Measurements from ENCODE around the gene GTPBP6. TPM values are rescaled to one million over a fixed set of nuclear protein-coding genes. Genes with fewer than 3 reads are reported as not detected.

GTPBP6 gene
- total RNA-seq, 4 donors from 2014 or later: 25.7 to 35.3 (median 34.0) TPM

DNA sequence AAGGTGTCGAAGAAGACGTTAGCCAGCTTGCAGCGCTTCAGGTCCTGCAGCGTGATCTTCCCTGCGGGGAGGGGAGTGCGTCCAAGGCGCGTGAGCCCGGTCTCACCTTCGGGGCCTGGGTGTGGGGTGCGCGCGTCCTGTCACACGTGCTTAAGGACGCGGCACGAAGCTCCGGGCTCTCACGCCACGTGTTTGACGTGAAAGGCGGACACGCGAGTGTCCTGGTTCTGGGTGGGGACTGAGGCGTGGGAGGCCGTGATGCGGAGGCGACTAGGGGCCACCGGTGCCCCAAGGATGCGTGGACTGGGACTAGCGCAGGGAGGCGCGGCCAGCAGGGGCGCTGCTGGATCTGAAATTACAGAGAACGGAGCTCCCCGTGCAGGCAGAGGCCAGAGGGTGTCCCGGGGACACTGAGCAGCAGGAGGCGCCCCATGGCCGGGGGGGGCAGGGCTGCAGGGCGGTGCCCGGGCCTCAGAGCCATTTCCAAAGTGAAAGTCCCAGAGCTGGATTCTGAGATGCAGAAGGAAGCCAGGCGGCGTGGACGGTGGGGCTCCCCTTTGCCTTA, 20.3 kb upstream of the GTPBP6 start:
- ATAC-seq (ENCODE audit: low FRiP score): no peak

DNA sequence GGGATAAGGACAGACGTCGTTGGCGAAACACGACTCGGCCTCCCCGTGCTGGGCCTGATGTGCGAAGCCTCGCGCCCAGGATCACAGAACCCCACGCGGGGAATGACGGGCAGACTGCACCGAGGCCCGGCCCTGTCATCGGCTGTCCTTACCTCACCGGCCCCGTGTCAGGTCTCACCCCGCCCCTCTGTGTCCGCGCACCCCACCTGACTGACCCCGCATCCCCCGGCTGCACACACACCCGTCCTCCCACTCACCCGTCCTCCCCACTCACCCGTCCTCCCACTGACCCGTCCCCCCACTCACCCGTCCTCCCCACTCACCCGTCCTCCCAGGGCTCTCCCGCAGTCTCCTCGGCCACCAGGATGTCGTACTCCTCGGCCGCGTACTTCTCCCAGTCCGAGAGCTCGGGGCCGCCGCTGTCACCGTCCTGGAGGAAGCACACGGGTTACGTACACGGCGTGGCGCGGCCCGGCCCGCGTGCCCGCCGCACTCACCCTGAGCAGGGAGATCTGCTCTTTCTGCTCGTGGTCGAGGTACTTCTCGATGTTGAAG, 19.8 kb upstream of the GTPBP6 start:
- ATAC-seq (ENCODE audit: low FRiP score) (no peak), DNase-seq (ENCODE audit: low spot score) (no peak)
- TF ChIP-seq, protein P1, sequence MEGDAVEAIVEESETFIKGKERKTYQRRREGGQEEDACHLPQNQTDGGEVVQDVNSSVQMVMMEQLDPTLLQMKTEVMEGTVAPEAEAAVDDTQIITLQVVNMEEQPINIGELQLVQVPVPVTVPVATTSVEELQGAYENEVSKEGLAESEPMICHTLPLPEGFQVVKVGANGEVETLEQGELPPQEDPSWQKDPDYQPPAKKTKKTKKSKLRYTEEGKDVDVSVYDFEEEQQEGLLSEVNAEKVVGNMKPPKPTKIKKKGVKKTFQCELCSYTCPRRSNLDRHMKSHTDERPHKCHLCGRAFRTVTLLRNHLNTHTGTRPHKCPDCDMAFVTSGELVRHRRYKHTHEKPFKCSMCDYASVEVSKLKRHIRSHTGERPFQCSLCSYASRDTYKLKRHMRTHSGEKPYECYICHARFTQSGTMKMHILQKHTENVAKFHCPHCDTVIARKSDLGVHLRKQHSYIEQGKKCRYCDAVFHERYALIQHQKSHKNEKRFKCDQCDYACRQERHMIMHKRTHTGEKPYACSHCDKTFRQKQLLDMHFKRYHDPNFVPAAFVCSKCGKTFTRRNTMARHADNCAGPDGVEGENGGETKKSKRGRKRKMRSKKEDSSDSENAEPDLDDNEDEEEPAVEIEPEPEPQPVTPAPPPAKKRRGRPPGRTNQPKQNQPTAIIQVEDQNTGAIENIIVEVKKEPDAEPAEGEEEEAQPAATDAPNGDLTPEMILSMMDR (IDR thresholded peaks at IDR 0.05): no peak

More for the DNA sequence above, 20.3 kb upstream of the GTPBP6 start:
- no peak for DNase-seq (ENCODE audit: low spot score)
- TF ChIP-seq, protein P1 (IDR thresholded peaks at IDR 0.05): no peak

DNA sequence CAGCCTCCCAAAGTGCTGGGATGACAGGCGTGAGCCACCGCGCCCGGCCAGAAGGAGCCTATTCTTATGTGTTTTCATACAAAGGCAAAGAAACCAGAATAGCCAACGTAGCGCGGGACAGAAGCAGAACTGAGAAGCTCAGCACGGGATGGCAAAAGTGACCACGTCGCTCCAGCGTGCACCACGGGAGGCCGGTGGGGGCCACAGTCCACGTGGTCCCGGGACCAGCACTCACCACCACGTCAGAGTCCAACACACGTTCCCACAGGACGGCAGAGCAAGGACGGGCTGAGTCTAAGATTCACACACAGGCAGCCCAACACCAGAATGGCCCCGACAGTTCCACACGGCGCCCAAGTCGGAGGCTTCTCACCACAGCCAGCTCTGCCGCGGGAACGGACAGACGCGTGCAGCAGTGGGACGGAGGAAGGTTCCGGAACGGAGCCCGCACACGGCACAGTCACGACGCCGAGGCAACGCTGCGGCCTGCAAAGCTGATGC, 18.8 kb upstream of the GTPBP6 start:
- no peak for ATAC-seq (ENCODE audit: low FRiP score)
- TF ChIP-seq, protein P1 (IDR thresholded peaks at IDR 0.05): no peak
- DNase-seq (ENCODE audit: low spot score): no peak

DNA sequence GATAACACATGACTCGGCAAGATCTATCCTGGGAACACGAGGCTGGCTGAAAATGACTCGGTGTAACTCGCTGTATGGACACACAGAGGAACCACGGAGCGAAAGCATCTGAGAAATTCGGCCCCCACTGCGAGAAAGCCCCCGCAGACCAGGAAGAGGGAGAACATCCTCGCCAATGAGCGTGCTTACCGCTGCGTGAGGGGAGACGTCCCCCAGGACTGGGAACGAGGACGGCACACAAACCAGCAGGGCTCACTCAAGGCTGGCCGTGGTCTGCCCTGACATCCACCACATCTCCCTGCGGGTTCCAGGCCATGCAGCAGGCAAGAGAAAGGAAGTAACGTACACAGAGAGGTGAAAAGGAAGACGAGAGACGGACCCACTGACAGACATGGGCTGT, 17.6 kb upstream of the GTPBP6 start:
- ATAC-seq (ENCODE audit: low FRiP score): no peak

DNA sequence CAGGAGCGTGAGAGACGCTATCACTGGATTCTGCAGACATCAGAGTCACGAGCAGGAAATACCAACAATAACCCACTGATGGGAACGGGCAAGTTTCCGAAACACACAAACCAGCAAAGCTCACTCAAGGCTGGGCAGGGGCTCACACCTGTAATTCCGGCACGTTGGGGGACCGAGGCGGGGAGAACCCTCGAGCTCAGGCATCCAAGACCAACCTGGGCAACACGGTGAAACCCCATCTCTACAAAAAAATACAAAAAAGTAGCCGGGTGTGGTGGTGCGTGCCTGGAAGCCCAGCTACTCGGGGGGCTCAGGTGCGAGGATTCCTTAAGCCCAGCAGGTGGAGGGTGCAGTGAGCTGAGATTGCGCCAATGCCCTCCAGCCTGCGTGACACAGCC, 17.2 kb upstream of the GTPBP6 start:
- TF ChIP-seq, protein P1 (IDR thresholded peaks at IDR 0.05): no peak
- ATAC-seq (ENCODE audit: low FRiP score): no peak
- DNase-seq (ENCODE audit: low spot score): no peak

More for the DNA sequence above, 17.6 kb upstream of the GTPBP6 start:
- TF ChIP-seq, protein P1 (IDR thresholded peaks at IDR 0.05): no peak
- no peak for DNase-seq (ENCODE audit: low spot score)

DNA sequence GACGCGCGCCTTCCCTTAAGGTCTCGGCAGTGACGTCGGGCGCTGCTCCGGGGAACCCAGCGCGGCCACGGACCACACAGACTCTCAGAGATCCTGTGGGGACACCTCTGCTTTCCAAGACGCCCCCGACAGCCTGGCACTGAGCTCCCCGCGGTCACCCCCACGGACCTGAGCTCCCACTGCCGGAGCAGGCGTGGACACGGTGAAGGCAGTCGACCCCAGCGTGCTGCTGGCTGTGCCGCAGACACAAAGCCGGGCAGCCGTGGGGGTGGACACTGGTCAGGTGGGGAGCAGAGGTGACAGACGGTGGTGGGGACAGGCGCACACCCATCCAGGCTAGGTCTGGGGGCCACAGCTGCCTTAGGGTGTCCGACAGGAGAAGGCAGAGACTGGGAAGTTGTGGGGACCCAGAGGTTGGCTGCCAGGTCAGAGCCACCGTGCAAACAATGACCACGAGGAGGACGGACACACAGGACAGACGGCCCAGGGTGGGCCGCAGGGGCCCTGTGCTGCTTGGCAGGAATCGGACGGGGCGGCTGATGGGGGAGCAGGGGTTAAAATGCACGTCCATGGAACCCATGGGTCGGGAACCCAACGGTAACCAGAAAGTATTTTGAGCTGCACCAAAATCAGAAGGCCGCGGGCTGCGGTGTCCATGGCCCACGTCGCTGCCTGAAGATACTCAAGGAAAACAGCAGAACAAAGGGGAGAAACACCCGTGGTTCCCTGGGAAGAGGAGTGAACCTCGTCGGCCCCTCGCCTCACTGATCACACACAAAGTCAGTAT, 16.6 kb upstream of the GTPBP6 start:
- TF ChIP-seq, protein P1 (IDR thresholded peaks at IDR 0.05): no peak
- DNase-seq (ENCODE audit: low spot score): no peak
- no peak for ATAC-seq (ENCODE audit: low FRiP score)

Data from omental fat pad (tissue), 4 donors.